Right lobe of liver (tissue), 6 donors: ENCODE measurements around the gene IRX4. TPM values are rescaled to one million over a fixed set of nuclear protein-coding genes. Genes with fewer than 3 reads are reported as not detected.

Experiments used
- ATAC-seq, 4 donors: fragments of 200-7000 bp; cut with Tn5 transposase; one replicate each; pipeline ENCODE4 v1.9.1; 2020; ENCODE audit warnings: mild to moderate bottlenecking in 4 of 4, moderate library complexity in 4 of 4
- DNase-seq, 3 donors: peaks; one replicate each; pipeline ENCODE4 v3.0.0-alpha.2; 2020
- H3K27ac ChIP-seq, 3 donors: fragments of 200-600 bp; one replicate each; pipeline ENCODE4 v1.8.0; 2022
- H3K27me3 ChIP-seq, 2 donors: fragments of 200-600 bp; one replicate each; pipeline ENCODE4 v1.8.0; 2022
- H3K36me3 ChIP-seq, 4 donors: fragments of 200-600 bp; sonication (generic) in 1 of 4; one replicate each; pipeline versions ENCODE4 v1.5.1 to v1.8.0; 2017 to 2022; ENCODE audit warnings: control low read depth in 1 of 4
- H3K4me1 ChIP-seq, 4 donors: fragments of 200-600 bp; sonication (generic) in 1 of 4; one replicate each; pipeline versions ENCODE4 v1.5.1 to v1.8.0; 2017 to 2022; ENCODE audit warnings: control low read depth in 1 of 4
- H3K4me3 ChIP-seq, 3 donors: fragments of 200-600 bp; one replicate each; pipeline ENCODE4 v1.8.0; 2022
- H3K9me3 ChIP-seq, 4 donors: fragments of 200-600 bp; sonication (generic) in 1 of 4; one replicate each; pipeline versions ENCODE4 v1.5.1 to v1.8.0; 2017 to 2022; ENCODE audit warnings: control low read depth in 1 of 4
- CTCF ChIP-seq, 4 donors: fragments of 200-600 bp in 3 of 4; fragments of 450-650 bp in 1 of 4; IDR thresholded peaks; one replicate each; pipeline versions ENCODE4 v1.5.1 to v1.8.0; 2016 to 2022; ENCODE audit warnings: antibody characterized with exemption in 4 of 4, mild to moderate bottlenecking in 2 of 4
- POLR2A ChIP-seq: fragments of 450-650 bp; IDR thresholded peaks from one replicate; pipeline ENCODE4 v1.6.1; 2017; ENCODE audit warnings: antibody characterized with exemption, mild to moderate bottlenecking
- WGBS: methylation state at CpG from one replicate; pipeline ENCODE4 v1.1.6; 2018; ENCODE audit warnings: low coverage, low lambda C conversion rate; ENCODE audit not compliant: insufficient coverage; ENCODE audit errors: missing lambda C conversion rate; 5-methylcytosine and 5-hydroxymethylcytosine counted together
- intact Hi-C, 2 donors: fragments of 100-400 bp; cut with DNase I; formaldehyde crosslinking; loops; one replicate each; pipeline versions ENCODE4 v1.11.2 to v1.14.1; 2022
- total RNA-seq, 6 experiments: library from RNA; depleted of rRNA in 2 of 6; stranded (reverse); fragments of >200 nt in 2 of 6; fragmentation: NEBNext Ultra II Directional in 3 of 6; extraction: Animal tissue kit (Norgen Biotek cat#: 25700) in 3 of 6; gene quantifications; one replicate each; pipeline versions ENCODE4 v1.1.0 to v1.2.4, GENCODE V29; 2016 to 2023
- donor health status: DM: no; HTN: yes; CAD: no.
- donor health status: DM: no; HTN: no; CAD: no.
- donor health status: DM: no; HTN: no; CAD: no.
- donor health status: DM: no; HTN: yes; CAD: no.
- donor health status: DM: no; HTN: yes; CAD: no.

IRX4 gene
- total RNA-seq, 6 experiments from 2014 or later, result not detected

DNA sequence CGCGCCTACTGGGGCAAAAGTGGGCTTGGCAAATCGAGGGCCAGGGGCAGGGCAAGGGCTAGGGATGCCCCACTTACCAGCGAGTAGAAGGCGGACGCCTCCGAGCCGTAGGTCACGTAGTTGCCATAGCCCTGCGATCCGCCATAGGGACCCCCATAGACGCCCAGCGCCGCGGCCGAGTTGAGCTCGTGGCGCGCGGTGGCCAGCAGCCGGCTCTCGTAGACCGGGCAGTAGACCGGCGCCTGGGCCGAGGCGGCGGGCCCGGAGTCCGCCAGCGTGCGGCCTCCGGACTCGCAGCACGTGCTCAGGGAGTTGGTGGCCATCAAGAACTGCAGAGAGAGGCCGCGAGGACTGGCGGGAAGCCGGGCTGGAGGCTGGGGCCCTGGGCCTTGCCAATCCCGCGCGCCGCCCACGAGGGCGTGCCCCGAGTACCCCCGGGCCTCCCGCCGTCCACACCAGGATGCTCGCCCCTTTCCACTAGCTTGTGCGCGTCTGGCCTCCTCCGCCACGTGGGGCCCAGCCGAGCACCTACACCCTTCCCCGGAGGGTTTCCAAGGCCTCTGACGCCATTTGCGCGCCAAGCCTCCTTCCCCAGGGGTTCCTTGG is 891 bp downstream of the IRX4 start:
- H3K4me3 ChIP-seq, result no peak overlapping the region
- H3K9me3 ChIP-seq, result no peaks in the 10 kb centered on the region
- WGBS, result 0% methylated on average over 1 of the region's 59 CpGs
- H3K27ac ChIP-seq, result no peak overlapping the region
- intact Hi-C loops, result no loop called here
- ATAC-seq (no peak), DNase-seq (peak in 1 of 3 donors; percentile 26)
- no peaks in the 10 kb centered on the region for H3K36me3 ChIP-seq
- TF ChIP-seq POLR2A (no peak), CTCF (IDR thresholded peaks at IDR 0.05) (no peak)
- peaks cover 0 to 38% of the 10 kb centered on the region in 2 donors for H3K27me3 ChIP-seq
- H3K4me1 ChIP-seq, result peaks cover 0 to 14% (median 0%) of the 10 kb centered on the region in 4 donors

GRCh38 chr5:1881098-1881572 is 1.6 kb downstream of the IRX4 start:
- DNase-seq (no peak), ATAC-seq (no peak)
- TF ChIP-seq CTCF (IDR thresholded peaks at IDR 0.05) (no peak), POLR2A (no peak)
- 5% methylated on average over 10 of the region's 10 CpGs for WGBS
- intact Hi-C loops, result no loop called here
- Histone ChIP-seq H3K36me3 (no peaks in the 10 kb centered on the region), H3K27me3 (peaks cover 5 to 38% of the 10 kb centered on the region in 2 donors), H3K4me1 (peaks cover 0 to 17% (median 0%) of the 10 kb centered on the region in 4 donors), H3K9me3 (no peaks in the 10 kb centered on the region), H3K4me3 (no peak overlapping the region), H3K27ac (no peak overlapping the region)

GRCh38 chr5:1880377-1881025 is 2.2 kb downstream of the IRX4 start:
- intact Hi-C loops, result no loop called here
- TF ChIP-seq POLR2A (no peak), CTCF (IDR thresholded peaks at IDR 0.05) (no peak)
- Histone ChIP-seq H3K27me3 (peaks cover 11 to 38% of the 10 kb centered on the region in 2 donors), H3K4me3 (no peak overlapping the region), H3K36me3 (no peaks in the 10 kb centered on the region), H3K4me1 (peaks cover 0 to 20% (median 0%) of the 10 kb centered on the region in 4 donors), H3K9me3 (no peaks in the 10 kb centered on the region), H3K27ac (no peak overlapping the region)
- WGBS, result 14% methylated on average over 9 of the region's 19 CpGs
- ATAC-seq, result no peak
- no peak for DNase-seq

GRCh38 chr5:1879292-1880263 is 3.1 kb downstream of the IRX4 start:
- no peak for TF ChIP-seq CTCF (IDR thresholded peaks at IDR 0.05)
- no peak for TF ChIP-seq POLR2A
- DNase-seq (peak in 1 of 3 donors; percentile 42), ATAC-seq (peak in 1 of 4 donors; percentile 76)
- Histone ChIP-seq H3K36me3 (no peaks in the 10 kb centered on the region), H3K27me3 (peaks cover 11 to 38% of the 10 kb centered on the region in 2 donors), H3K4me1 (peaks cover 0 to 20% (median 0%) of the 10 kb centered on the region in 4 donors), H3K9me3 (no peaks in the 10 kb centered on the region), H3K4me3 (no peak overlapping the region), H3K27ac (no peak overlapping the region)
- intact Hi-C loops, result no loop called here
- WGBS, result 4% methylated on average over 8 of the region's 48 CpGs
